Measurements from ENCODE around the gene C6orf89.

DNA sequence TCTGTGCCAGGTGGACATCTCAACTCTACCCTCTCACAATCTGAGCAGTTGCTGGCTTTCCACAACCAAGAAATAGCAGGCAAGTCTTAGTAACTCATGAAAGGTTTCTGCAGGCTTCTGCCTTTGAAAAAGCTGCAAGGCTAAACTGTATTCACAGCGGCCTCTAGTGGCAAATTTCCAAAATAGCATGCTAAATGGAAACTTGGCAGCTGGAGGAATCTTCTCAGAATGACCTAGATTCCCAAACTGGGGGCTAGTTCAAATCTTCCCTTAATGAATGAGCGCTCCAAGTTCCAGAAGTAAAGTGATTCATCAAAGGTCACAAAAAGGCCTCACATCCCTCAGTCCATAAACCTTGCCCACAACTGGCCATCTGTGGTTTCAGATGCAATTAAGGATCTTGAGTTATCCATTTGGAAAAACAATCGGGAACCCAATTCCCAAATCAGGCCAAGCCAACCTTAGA lies 34.6 kb upstream of the C6orf89 start:
- TF ChIP-seq, protein P1, sequence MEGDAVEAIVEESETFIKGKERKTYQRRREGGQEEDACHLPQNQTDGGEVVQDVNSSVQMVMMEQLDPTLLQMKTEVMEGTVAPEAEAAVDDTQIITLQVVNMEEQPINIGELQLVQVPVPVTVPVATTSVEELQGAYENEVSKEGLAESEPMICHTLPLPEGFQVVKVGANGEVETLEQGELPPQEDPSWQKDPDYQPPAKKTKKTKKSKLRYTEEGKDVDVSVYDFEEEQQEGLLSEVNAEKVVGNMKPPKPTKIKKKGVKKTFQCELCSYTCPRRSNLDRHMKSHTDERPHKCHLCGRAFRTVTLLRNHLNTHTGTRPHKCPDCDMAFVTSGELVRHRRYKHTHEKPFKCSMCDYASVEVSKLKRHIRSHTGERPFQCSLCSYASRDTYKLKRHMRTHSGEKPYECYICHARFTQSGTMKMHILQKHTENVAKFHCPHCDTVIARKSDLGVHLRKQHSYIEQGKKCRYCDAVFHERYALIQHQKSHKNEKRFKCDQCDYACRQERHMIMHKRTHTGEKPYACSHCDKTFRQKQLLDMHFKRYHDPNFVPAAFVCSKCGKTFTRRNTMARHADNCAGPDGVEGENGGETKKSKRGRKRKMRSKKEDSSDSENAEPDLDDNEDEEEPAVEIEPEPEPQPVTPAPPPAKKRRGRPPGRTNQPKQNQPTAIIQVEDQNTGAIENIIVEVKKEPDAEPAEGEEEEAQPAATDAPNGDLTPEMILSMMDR (IDR thresholded peaks at IDR 0.05) = peak; percentile 47 to 90 (median 82)
- no peak for TF ChIP-seq POLR2A (IDR thresholded peaks at IDR 0.05)

All from Peyer's patch (tissue), 4 donors.